Liver (tissue), 9 donors: Measurements from ENCODE around the gene CTNNBL1. TPM values are rescaled to one million over a fixed set of nuclear protein-coding genes. Genes with fewer than 3 reads are reported as not detected.

ENCODE experiments used
- DNase-seq: peaks from one replicate; pipeline ENCODE4 v3.0.0-alpha.2; 2017; ENCODE audit warnings: low spot score
- H3K27ac ChIP-seq, 2 donors: one replicate each; pipeline ENCODE4 v1.7.0; 2013; ENCODE audit warnings: inconsistent platforms in 2 of 2, low read length in 2 of 2, control low read depth in 1 of 2, low read depth in 1 of 2, mild to moderate bottlenecking in 1 of 2
- H3K27me3 ChIP-seq, 4 donors: one replicate each; pipeline versions ENCODE4 v1.6.1 to v1.7.0; 2013; ENCODE audit warnings: low read length in 3 of 4, inconsistent platforms in 1 of 4, mild to moderate bottlenecking in 1 of 4, moderate library complexity in 1 of 4; ENCODE audit not compliant: control insufficient read depth in 4 of 4, insufficient read depth in 4 of 4
- H3K36me3 ChIP-seq, 4 donors: one replicate each; pipeline versions ENCODE4 v1.6.1 to v1.7.0; 2013; ENCODE audit warnings: low read length in 3 of 4, mild to moderate bottlenecking in 3 of 4, low read depth in 1 of 4, moderate library complexity in 1 of 4; ENCODE audit not compliant: control insufficient read depth in 4 of 4, insufficient read depth in 3 of 4
- H3K4me1 ChIP-seq, 4 donors: one replicate each; pipeline versions ENCODE4 v1.6.1 to v1.7.0; 2013; ENCODE audit warnings: low read length in 3 of 4, mild to moderate bottlenecking in 3 of 4, moderate library complexity in 1 of 4; ENCODE audit not compliant: control insufficient read depth in 4 of 4, insufficient read depth in 4 of 4
- H3K4me3 ChIP-seq, 3 donors: one replicate each; pipeline versions ENCODE4 v1.6.1 to v1.7.0; 2013; ENCODE audit warnings: low read length in 3 of 3, control low read depth in 1 of 3, low read depth in 1 of 3, mild to moderate bottlenecking in 1 of 3
- H3K9ac ChIP-seq, 2 donors: one replicate each; pipeline ENCODE4 v1.7.0; 2013; ENCODE audit warnings: low read length in 2 of 2, mild to moderate bottlenecking in 2 of 2, moderate library complexity in 2 of 2, control low read depth in 1 of 2, low read depth in 1 of 2
- H3K9me3 ChIP-seq, 4 donors: one replicate each; pipeline versions ENCODE4 v1.6.1 to v1.7.0; 2013; ENCODE audit warnings: low read length in 3 of 4; ENCODE audit not compliant: control insufficient read depth in 4 of 4
- EGR1 ChIP-seq, 2 donors: IDR thresholded peaks; 2 replicates each; pipeline ENCODE4 v1.6.1; 2016 to 2018; ENCODE audit warnings: antibody characterized with exemption in 2 of 2, low read depth in 2 of 2
- FOXA1 ChIP-seq: IDR thresholded peaks from 2 replicates; pipeline ENCODE4 v1.6.1; 2016; ENCODE audit warnings: antibody characterized with exemption
- FOXA2 ChIP-seq: IDR thresholded peaks from 2 replicates; pipeline ENCODE4 v1.6.1; 2016; ENCODE audit warnings: antibody characterized with exemption
- GABPA ChIP-seq, 2 donors: IDR thresholded peaks in 1 of 2; conservative IDR thresholded peaks in 1 of 2; 2 replicates each; pipeline ENCODE4 v1.6.1; 2016; ENCODE audit warnings: antibody characterized with exemption in 2 of 2, mild to moderate bottlenecking in 1 of 2, moderate library complexity in 1 of 2
- HNF4A ChIP-seq, 2 donors: conservative IDR thresholded peaks; 2 replicates each; pipeline ENCODE4 v1.6.1; 2016; ENCODE audit warnings: antibody characterized with exemption in 2 of 2, mild to moderate bottlenecking in 2 of 2
- HNF4G ChIP-seq: IDR thresholded peaks from 2 replicates; pipeline ENCODE4 v1.6.1; 2016; ENCODE audit warnings: antibody characterized with exemption
- JUND ChIP-seq, 2 donors: IDR thresholded peaks; 2 replicates each; pipeline ENCODE4 v1.6.1; 2016; ENCODE audit warnings: antibody characterized with exemption in 2 of 2
- NR2F2 ChIP-seq: IDR thresholded peaks from 2 replicates; pipeline ENCODE4 v1.6.1; 2016; ENCODE audit warnings: antibody characterized with exemption
- RAD21 ChIP-seq, 2 donors: IDR thresholded peaks; 2 replicates each; pipeline ENCODE4 v1.6.1; 2016; ENCODE audit warnings: antibody characterized with exemption in 2 of 2, mild to moderate bottlenecking in 2 of 2
- RXRA ChIP-seq, 2 donors: IDR thresholded peaks; 2 replicates each; pipeline ENCODE4 v1.6.1; 2017 to 2018; ENCODE audit warnings: antibody characterized with exemption in 2 of 2, mild to moderate bottlenecking in 1 of 2
- SP1 ChIP-seq: IDR thresholded peaks from 2 replicates; pipeline ENCODE4 v1.6.1; 2018; ENCODE audit warnings: antibody characterized with exemption, mild to moderate bottlenecking
- TAF1 ChIP-seq: conservative IDR thresholded peaks from 2 replicates; pipeline ENCODE4 v1.6.1; 2016; ENCODE audit warnings: antibody characterized with exemption, mild to moderate bottlenecking
- YY1 ChIP-seq: IDR thresholded peaks from 2 replicates; pipeline ENCODE4 v1.6.1; 2016; ENCODE audit warnings: antibody characterized with exemption, mild to moderate bottlenecking
- WGBS: extraction: QIAGEN DNeasy Blood & Tissue Kit; methylation state at CpG from one replicate; pipeline ENCODE4 v1.1.7; 2013; 5-methylcytosine and 5-hydroxymethylcytosine counted together
- polyA plus RNA-seq, 2 donors: library from polyadenylated mRNA; stranded (reverse) in 1 of 2; unstranded in 1 of 2; fragments of 200-250 nt in 1 of 2; fragments of >200 nt in 1 of 2; fragmentation: Nextera tagmentation in 1 of 2; extraction: Ambion mirVana in 1 of 2; gene quantifications; one replicate each; pipeline versions ENCODE4 v1.2.1 to v1.2.3, GENCODE V29; 2013 to 2015
- total RNA-seq, 2 donors: library from RNA; depleted of rRNA; stranded (reverse); fragments of >200 nt; gene quantifications; one replicate each; pipeline ENCODE4 v1.2.3, GENCODE V29; 2014
- TF ChIP-seq, protein P1 (sequence below): fragments of 150-350 bp; IDR thresholded peaks from 2 replicates; pipeline ENCODE4 v1.5.1; 2017; ENCODE audit warnings: improper control_type of control experiment, low read depth, low read length; ENCODE audit not compliant: missing input control
- TF ChIP-seq, protein P2 (sequence below): IDR thresholded peaks from 2 replicates; pipeline ENCODE4 v1.6.1; 2016; ENCODE audit warnings: antibody characterized with exemption
- TF ChIP-seq, protein P3 (sequence below): IDR thresholded peaks from 2 replicates; pipeline ENCODE4 v1.6.1; 2016; ENCODE audit warnings: antibody characterized with exemption
- TF ChIP-seq, protein P4 (sequence below): IDR thresholded peaks from 2 replicates; pipeline ENCODE4 v1.6.1; 2016; ENCODE audit warnings: antibody characterized with exemption
- TF ChIP-seq, protein P5 (sequence below): IDR thresholded peaks from 2 replicates; pipeline ENCODE4 v1.6.1; 2016; ENCODE audit warnings: antibody characterized with exemption, mild to moderate bottlenecking
- donor health status: healthy.
- donor health status: healthy.
- donor health status: healthy.
- donor health status: healthy.
- donor health status: healthy.

CTNNBL1 gene
- total and polyA plus RNA-seq, 4 donors: 18.3 to 25.4 (median 20.3) TPM

DNA sequence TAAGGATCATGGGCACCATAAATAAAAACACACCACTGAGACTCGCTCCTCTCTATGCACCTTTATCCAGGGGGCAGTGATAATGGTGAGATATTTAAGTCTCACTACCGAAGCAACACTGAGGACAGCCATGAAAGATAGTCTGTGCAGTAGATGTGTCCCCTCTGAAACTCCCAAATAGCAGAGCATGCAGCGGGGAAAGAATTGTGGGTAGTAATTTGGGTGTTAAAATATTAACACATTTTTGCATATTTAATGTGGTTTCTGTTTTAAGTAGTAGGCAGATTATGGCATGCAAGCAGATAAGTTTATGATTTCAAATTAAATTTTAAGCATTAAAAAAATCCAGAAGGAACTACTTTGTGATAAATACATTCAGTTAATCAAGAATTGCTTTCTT lies 82.7 kb downstream of the CTNNBL1 start:
- no peak for DNase-seq
- Histone ChIP-seq H3K4me1 (peaks cover 0 to 7% (median 2%) of the 10 kb centered on the region in 4 donors), H3K36me3 (peaks cover 0 to 24% (median 17%) of the 10 kb centered on the region in 4 donors), H3K9me3 (no peaks in the 10 kb centered on the region), H3K27ac (no peak overlapping the region), H3K9ac (no peak overlapping the region), H3K27me3 (no peaks in the 10 kb centered on the region), H3K4me3 (no peak overlapping the region)
- TF ChIP-seq TAF1 (no peak), YY1 (no peak), FOXA2 (no peak), JUND (IDR thresholded peaks at IDR 0.05) (no peak), RXRA (IDR thresholded peaks at IDR 0.05) (no peak), HNF4A (conservative IDR thresholded peaks at IDR 0.05) (no peak), EGR1 (IDR thresholded peaks at IDR 0.05; ENCODE audit: low read depth in 2 of 2) (no peak), HNF4G (no peak), RAD21 (IDR thresholded peaks at IDR 0.05) (no peak), SP1 (no peak)
- TF ChIP-seq, protein P1, sequence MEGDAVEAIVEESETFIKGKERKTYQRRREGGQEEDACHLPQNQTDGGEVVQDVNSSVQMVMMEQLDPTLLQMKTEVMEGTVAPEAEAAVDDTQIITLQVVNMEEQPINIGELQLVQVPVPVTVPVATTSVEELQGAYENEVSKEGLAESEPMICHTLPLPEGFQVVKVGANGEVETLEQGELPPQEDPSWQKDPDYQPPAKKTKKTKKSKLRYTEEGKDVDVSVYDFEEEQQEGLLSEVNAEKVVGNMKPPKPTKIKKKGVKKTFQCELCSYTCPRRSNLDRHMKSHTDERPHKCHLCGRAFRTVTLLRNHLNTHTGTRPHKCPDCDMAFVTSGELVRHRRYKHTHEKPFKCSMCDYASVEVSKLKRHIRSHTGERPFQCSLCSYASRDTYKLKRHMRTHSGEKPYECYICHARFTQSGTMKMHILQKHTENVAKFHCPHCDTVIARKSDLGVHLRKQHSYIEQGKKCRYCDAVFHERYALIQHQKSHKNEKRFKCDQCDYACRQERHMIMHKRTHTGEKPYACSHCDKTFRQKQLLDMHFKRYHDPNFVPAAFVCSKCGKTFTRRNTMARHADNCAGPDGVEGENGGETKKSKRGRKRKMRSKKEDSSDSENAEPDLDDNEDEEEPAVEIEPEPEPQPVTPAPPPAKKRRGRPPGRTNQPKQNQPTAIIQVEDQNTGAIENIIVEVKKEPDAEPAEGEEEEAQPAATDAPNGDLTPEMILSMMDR: no peak
- TF ChIP-seq, protein P2, sequence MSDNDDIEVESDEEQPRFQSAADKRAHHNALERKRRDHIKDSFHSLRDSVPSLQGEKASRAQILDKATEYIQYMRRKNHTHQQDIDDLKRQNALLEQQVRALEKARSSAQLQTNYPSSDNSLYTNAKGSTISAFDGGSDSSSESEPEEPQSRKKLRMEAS: no peak
- WGBS: 98% methylated on average over 3 of the region's 3 CpGs

DNA sequence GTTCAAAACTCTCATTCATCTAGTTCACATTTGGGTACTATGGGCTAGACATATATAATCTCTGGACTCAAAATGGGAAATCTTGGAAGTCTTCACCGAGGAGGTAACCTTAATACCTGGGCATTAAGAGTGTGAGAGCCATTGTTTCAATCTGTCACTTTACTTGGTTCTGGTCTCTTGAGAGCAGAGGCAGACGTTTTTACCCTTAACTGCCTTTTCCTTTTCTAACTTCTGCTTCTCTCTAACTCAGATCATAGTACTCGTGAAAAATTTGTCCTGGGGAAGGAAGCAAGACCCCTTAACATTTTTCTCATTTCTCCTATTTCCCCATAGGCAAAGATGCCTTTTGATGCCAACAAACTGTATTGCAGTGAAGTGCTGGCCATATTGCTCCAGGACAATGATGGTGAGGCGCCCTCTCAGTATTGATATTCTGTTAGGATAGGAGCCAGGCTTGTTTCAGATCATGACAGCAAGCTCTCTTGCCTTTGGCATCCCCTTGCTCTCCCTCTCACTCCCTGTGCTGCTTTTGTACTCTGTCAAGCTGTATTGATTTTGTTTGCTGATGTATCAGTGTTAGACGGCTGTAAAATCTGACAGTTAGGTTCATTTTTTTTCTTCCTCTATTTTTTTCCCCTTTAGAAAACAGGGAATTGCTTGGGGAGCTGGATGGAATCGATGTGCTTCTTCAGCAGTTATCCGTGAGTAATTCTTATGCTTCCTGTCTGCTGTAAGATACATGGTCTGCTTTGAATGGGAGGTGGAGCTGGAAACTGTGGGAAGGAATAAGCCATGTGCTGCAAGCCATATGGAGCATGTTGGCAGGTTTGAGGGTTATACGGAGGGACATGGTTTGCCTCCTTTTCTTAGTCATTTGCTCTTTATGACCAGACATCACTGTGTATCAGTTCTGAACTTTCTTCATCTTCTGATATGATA lies 83.5 kb downstream of the CTNNBL1 start:
- Histone ChIP-seq H3K9me3 (no peaks in the 10 kb centered on the region), H3K36me3 (peaks cover 0 to 26% (median 16%) of the 10 kb centered on the region in 4 donors), H3K27ac (no peak overlapping the region), H3K27me3 (no peaks in the 10 kb centered on the region), H3K4me1 (peaks cover 0 to 7% (median 2%) of the 10 kb centered on the region in 4 donors), H3K9ac (no peak overlapping the region), H3K4me3 (no peak overlapping the region)
- WGBS: 82% methylated on average over 8 of the region's 8 CpGs
- TF ChIP-seq YY1: no peak
- no peak for TF ChIP-seq HNF4G
- TF ChIP-seq RAD21 (IDR thresholded peaks at IDR 0.05): no peak
- no peak for TF ChIP-seq HNF4A (conservative IDR thresholded peaks at IDR 0.05)
- TF ChIP-seq SP1: no peak
- TF ChIP-seq FOXA1: no peak
- TF ChIP-seq EGR1 (IDR thresholded peaks at IDR 0.05; ENCODE audit: low read depth in 2 of 2): no peak
- TF ChIP-seq, protein P1: no peak
- no peak for TF ChIP-seq JUND (IDR thresholded peaks at IDR 0.05)
- TF ChIP-seq, protein P3, sequence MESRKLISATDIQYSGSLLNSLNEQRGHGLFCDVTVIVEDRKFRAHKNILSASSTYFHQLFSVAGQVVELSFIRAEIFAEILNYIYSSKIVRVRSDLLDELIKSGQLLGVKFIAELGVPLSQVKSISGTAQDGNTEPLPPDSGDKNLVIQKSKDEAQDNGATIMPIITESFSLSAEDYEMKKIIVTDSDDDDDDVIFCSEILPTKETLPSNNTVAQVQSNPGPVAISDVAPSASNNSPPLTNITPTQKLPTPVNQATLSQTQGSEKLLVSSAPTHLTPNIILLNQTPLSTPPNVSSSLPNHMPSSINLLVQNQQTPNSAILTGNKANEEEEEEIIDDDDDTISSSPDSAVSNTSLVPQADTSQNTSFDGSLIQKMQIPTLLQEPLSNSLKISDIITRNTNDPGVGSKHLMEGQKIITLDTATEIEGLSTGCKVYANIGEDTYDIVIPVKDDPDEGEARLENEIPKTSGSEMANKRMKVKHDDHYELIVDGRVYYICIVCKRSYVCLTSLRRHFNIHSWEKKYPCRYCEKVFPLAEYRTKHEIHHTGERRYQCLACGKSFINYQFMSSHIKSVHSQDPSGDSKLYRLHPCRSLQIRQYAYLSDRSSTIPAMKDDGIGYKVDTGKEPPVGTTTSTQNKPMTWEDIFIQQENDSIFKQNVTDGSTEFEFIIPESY: no peak
- TF ChIP-seq, protein P2: no peak
- TF ChIP-seq, protein P4, sequence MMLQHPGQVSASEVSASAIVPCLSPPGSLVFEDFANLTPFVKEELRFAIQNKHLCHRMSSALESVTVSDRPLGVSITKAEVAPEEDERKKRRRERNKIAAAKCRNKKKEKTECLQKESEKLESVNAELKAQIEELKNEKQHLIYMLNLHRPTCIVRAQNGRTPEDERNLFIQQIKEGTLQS: no peak
- TF ChIP-seq NR2F2: no peak
- no peak for TF ChIP-seq TAF1
- TF ChIP-seq RXRA (IDR thresholded peaks at IDR 0.05): no peak
- TF ChIP-seq FOXA2: no peak
- TF ChIP-seq GABPA (IDR thresholded peaks at IDR 0.05 in 1 of 2, conservative IDR thresholded peaks at IDR 0.05 in 1 of 2): no peak
- TF ChIP-seq, protein P5, sequence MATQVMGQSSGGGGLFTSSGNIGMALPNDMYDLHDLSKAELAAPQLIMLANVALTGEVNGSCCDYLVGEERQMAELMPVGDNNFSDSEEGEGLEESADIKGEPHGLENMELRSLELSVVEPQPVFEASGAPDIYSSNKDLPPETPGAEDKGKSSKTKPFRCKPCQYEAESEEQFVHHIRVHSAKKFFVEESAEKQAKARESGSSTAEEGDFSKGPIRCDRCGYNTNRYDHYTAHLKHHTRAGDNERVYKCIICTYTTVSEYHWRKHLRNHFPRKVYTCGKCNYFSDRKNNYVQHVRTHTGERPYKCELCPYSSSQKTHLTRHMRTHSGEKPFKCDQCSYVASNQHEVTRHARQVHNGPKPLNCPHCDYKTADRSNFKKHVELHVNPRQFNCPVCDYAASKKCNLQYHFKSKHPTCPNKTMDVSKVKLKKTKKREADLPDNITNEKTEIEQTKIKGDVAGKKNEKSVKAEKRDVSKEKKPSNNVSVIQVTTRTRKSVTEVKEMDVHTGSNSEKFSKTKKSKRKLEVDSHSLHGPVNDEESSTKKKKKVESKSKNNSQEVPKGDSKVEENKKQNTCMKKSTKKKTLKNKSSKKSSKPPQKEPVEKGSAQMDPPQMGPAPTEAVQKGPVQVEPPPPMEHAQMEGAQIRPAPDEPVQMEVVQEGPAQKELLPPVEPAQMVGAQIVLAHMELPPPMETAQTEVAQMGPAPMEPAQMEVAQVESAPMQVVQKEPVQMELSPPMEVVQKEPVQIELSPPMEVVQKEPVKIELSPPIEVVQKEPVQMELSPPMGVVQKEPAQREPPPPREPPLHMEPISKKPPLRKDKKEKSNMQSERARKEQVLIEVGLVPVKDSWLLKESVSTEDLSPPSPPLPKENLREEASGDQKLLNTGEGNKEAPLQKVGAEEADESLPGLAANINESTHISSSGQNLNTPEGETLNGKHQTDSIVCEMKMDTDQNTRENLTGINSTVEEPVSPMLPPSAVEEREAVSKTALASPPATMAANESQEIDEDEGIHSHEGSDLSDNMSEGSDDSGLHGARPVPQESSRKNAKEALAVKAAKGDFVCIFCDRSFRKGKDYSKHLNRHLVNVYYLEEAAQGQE: no peak
- no peak for DNase-seq
